ENCODE results near the gene NUAK1.

The NUAK1 gene

DNA sequence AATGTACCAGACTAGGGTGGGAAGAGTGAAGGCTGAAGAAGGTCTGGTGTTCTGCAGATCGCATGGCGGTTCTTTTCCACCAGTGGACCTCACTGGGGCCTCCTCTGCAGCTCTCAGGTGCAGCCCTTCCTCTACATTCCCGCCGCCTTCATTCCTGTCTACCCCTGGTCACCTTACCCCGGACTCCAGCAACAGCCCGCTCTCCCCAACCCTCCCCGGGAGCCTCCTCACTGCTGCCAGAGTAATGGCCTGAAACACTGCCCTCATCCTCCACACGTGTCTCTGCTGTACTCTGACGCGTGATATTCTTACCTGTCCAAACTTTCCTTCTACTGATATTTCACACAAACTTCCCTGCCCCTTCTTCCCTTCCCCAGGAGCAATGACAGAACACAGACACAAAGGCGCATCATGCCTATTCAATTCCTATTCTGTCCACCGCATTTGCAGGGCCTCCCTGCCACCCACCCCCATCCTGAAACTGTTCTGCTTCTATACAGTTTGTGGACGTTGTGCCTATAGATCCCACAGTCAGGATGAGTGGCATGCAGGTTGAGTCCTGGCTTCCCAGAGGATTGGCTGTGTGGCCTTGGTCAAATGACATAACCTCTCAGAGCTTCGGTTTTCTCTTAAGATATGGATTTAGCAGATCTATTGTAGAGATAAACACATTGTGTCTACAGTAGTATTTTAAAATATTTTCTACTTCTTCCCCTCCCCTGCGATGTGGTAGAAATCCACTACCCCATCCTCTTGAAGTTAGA lies 1.7 kb upstream of the NUAK1 start:
- no peak overlapping the region for H3K4me3 ChIP-seq (replicated peaks; ENCODE audit: insufficient read depth, low read length)
- H3K27ac ChIP-seq (replicated peaks), result no peak overlapping the region
- DNase-seq (ENCODE audit: low read depth in 1 of 2, low spot score in 1 of 2), result no peak
- TF ChIP-seq POLR2AphosphoS5 (IDR thresholded peaks at IDR 0.05; ENCODE audit: low read depth) (no peak), REST (IDR thresholded peaks at IDR 0.05; ENCODE audit: insufficient replicate concordance, low read depth) (no peak), GABPA (IDR thresholded peaks at IDR 0.05; ENCODE audit: low read depth) (no peak), SPI1 (IDR thresholded peaks at IDR 0.05; ENCODE audit: borderline replicate concordance, low read depth) (no peak)
- TF ChIP-seq, protein P1, sequence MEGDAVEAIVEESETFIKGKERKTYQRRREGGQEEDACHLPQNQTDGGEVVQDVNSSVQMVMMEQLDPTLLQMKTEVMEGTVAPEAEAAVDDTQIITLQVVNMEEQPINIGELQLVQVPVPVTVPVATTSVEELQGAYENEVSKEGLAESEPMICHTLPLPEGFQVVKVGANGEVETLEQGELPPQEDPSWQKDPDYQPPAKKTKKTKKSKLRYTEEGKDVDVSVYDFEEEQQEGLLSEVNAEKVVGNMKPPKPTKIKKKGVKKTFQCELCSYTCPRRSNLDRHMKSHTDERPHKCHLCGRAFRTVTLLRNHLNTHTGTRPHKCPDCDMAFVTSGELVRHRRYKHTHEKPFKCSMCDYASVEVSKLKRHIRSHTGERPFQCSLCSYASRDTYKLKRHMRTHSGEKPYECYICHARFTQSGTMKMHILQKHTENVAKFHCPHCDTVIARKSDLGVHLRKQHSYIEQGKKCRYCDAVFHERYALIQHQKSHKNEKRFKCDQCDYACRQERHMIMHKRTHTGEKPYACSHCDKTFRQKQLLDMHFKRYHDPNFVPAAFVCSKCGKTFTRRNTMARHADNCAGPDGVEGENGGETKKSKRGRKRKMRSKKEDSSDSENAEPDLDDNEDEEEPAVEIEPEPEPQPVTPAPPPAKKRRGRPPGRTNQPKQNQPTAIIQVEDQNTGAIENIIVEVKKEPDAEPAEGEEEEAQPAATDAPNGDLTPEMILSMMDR (IDR thresholded peaks at IDR 0.05; ENCODE audit: insufficient read depth, low read length), result no peak
- peaks cover 48% of the 10 kb centered on the region for H3K27me3 ChIP-seq (ENCODE audit: insufficient read depth, poor library complexity, severe bottlenecking)

DNA sequence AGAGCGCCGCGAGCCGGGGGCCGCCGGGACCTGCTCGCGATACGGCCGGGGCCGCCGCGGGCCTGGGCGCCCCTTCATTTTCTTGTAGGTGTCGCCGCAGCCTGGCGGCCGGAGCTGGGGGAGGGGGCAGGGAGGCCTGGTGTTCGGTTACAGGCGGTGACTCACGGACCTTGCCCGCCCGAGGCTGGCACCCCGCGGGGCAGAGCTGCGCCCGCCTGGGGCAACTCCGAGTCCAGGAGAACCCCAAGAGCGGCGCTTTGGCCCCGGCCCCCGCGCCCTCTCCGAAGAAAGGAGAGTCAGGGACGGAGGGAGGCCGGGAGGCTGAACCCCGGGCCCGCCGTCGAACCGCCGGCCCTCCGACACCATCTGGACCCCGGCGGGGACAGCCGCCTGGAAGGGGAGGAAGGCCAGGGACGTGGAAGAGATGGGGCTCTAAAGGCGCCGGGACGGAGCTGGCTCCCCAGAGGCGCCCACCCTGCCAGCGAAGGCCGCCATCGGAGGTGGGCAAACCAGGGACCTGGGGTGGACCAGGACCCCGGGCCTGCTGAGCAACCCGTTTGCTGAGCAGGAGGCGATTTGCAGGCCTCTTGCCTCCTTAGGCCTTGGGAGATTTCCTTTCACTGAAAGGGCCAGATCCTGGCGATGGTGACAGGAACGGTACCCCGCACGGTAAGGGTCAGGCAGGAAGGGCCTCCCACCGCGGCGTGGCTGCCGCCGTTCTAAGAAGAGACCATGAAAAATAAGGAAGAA lies 843 bp upstream of the NUAK1 start:
- no peak overlapping the region for H3K4me3 ChIP-seq (replicated peaks; ENCODE audit: insufficient read depth, low read length)
- H3K27me3 ChIP-seq (ENCODE audit: insufficient read depth, poor library complexity, severe bottlenecking), result peaks cover 52% of the 10 kb centered on the region
- no peak overlapping the region for H3K27ac ChIP-seq (replicated peaks)
- no peak for TF ChIP-seq GABPA (IDR thresholded peaks at IDR 0.05; ENCODE audit: low read depth)
- TF ChIP-seq, protein P1 (IDR thresholded peaks at IDR 0.05; ENCODE audit: insufficient read depth, low read length), result no peak
- TF ChIP-seq REST (IDR thresholded peaks at IDR 0.05; ENCODE audit: insufficient replicate concordance, low read depth), result no peak
- TF ChIP-seq SPI1 (IDR thresholded peaks at IDR 0.05; ENCODE audit: borderline replicate concordance, low read depth), result no peak
- no peak for TF ChIP-seq POLR2AphosphoS5 (IDR thresholded peaks at IDR 0.05; ENCODE audit: low read depth)
- DNase-seq (ENCODE audit: low read depth in 1 of 2, low spot score in 1 of 2), result no peak

GRCh38 chr12:106138357-106138632 lies 459 bp downstream of the NUAK1 start:
- no peak for DNase-seq (ENCODE audit: low read depth in 1 of 2, low spot score in 1 of 2)
- H3K4me3 ChIP-seq (replicated peaks; ENCODE audit: insufficient read depth, low read length), result no peak overlapping the region

More at GRCh38 chr12:106138357-106138632, 459 bp downstream of the NUAK1 start:
- Histone ChIP-seq H3K27me3 (ENCODE audit: insufficient read depth, poor library complexity, severe bottlenecking) (peaks cover 46% of the 10 kb centered on the region), H3K27ac (replicated peaks) (no peak overlapping the region)
- TF ChIP-seq POLR2AphosphoS5 (IDR thresholded peaks at IDR 0.05; ENCODE audit: low read depth), result no peak
- TF ChIP-seq GABPA (IDR thresholded peaks at IDR 0.05; ENCODE audit: low read depth), result no peak
- TF ChIP-seq, protein P1 (IDR thresholded peaks at IDR 0.05; ENCODE audit: insufficient read depth, low read length), result no peak
- no peak for TF ChIP-seq REST (IDR thresholded peaks at IDR 0.05; ENCODE audit: insufficient replicate concordance, low read depth)
- no peak for TF ChIP-seq SPI1 (IDR thresholded peaks at IDR 0.05; ENCODE audit: borderline replicate concordance, low read depth)
